Mesendoderm (in vitro differentiated cells): ENCODE results near the gene EXOC5.
"Not testable (repeated sequence)": the region's sequence is repeated elsewhere in the genome, so short reads cannot be mapped to it uniquely, and the experiment has no call there.

Source experiments
- DNase-seq: peaks from one replicate; pipeline ENCODE4 v3.0.0; 2013
- H2AK5ac ChIP-seq: 2 replicates; pipeline ENCODE4 v1.6.1; 2013; ENCODE audit warnings: low read length, inconsistent platforms
- H2BK120ac ChIP-seq: 2 replicates; pipeline ENCODE4 v1.6.1; 2013; ENCODE audit warnings: low read depth, mild to moderate bottlenecking, low read length, moderate library complexity, mixed read lengths
- H2BK15ac ChIP-seq: replicated peaks from 2 replicates; pipeline ENCODE4 v1.6.1; 2013; ENCODE audit warnings: low read depth, mild to moderate bottlenecking, moderate library complexity
- H2BK5ac ChIP-seq: 2 replicates; pipeline ENCODE4 v1.6.1; 2013; ENCODE audit warnings: low read length, inconsistent platforms
- H3K18ac ChIP-seq: 2 replicates; pipeline ENCODE4 v1.6.1; 2013; ENCODE audit warnings: mild to moderate bottlenecking, low read length, mixed read lengths
- H3K23ac ChIP-seq: one replicate; pipeline ENCODE4 v1.6.1; 2013; ENCODE audit warnings: low read length
- H3K27ac ChIP-seq: 2 replicates; pipeline ENCODE4 v1.5.1; 2013; ENCODE audit warnings: low read depth, mild to moderate bottlenecking, inconsistent platforms, low read length, moderate library complexity
- H3K27me3 ChIP-seq: 2 replicates; pipeline ENCODE4 v1.6.1; 2013; ENCODE audit warnings: low read length, control low read depth, mild to moderate bottlenecking, inconsistent platforms; ENCODE audit not compliant: insufficient read depth, poor library complexity
- H3K36me3 ChIP-seq: 2 replicates; pipeline ENCODE4 v1.6.1; 2013; ENCODE audit warnings: low read length, inconsistent platforms; ENCODE audit not compliant: control insufficient read depth, insufficient read depth
- H3K4ac ChIP-seq: one replicate; pipeline ENCODE4 v1.6.1; 2013; ENCODE audit warnings: low read depth, mild to moderate bottlenecking, low read length, moderate library complexity
- H3K4me1 ChIP-seq: 2 replicates; pipeline ENCODE4 v1.6.1; 2013; ENCODE audit warnings: low read depth, low read length, inconsistent platforms; ENCODE audit not compliant: control insufficient read depth
- H3K4me2 ChIP-seq: 2 replicates; pipeline ENCODE4 v1.6.1; 2013; ENCODE audit warnings: low read length
- H3K4me3 ChIP-seq: 2 replicates; pipeline ENCODE4 v1.5.1; 2013; ENCODE audit warnings: mild to moderate bottlenecking, low read length
- H3K56ac ChIP-seq: one replicate; pipeline ENCODE4 v1.6.1; 2013; ENCODE audit warnings: low read length
- H3K79me1 ChIP-seq: 2 replicates; pipeline ENCODE4 v1.6.1; 2013; ENCODE audit warnings: low read length, inconsistent platforms
- H3K79me2 ChIP-seq: 2 replicates; pipeline ENCODE4 v1.6.1; 2013; ENCODE audit warnings: mild to moderate bottlenecking, low read length; ENCODE audit not compliant: control insufficient read depth, insufficient read depth
- H3K9ac ChIP-seq: 2 replicates; pipeline ENCODE4 v1.6.1; 2013; ENCODE audit warnings: low read length, inconsistent platforms
- H4K5ac ChIP-seq: one replicate; pipeline ENCODE4 v1.6.1; 2013; ENCODE audit warnings: low read length
- H4K8ac ChIP-seq: one replicate; pipeline ENCODE4 v1.6.1; 2013; ENCODE audit warnings: low read depth, mild to moderate bottlenecking, control low read depth, low read length, moderate library complexity
- WGBS: extraction: QIAGEN DNeasy Blood & Tissue Kit; methylation state at CpG from one replicate; pipeline ENCODE4 v1.1.7; 2013; ENCODE audit warnings: low lambda C conversion rate, missing lambda C conversion rate; ENCODE audit not compliant: insufficient coverage; ENCODE audit errors: extremely low coverage; 5-methylcytosine and 5-hydroxymethylcytosine counted together

Gene EXOC5

GRCh38 chr14:57227083-57227482 is 41.6 kb downstream of the EXOC5 start:
- Histone ChIP-seq H3K18ac (no peak overlapping the region), H3K56ac (no peak overlapping the region), H2BK120ac (no peak overlapping the region), H3K79me2 (no peaks in the 10 kb centered on the region), H3K4me3 (no peak overlapping the region), H3K27ac (no peak overlapping the region), H3K27me3 (no peaks in the 10 kb centered on the region), H3K23ac (no peak overlapping the region), H3K36me3 (no peaks in the 10 kb centered on the region), H3K4ac (no peak overlapping the region), H3K4me2 (no peak overlapping the region), H2AK5ac (no peak overlapping the region), H2BK15ac (no peak overlapping the region), H3K9ac (no peak overlapping the region), H3K4me1 (no peaks in the 10 kb centered on the region), H4K5ac (no peak overlapping the region), H2BK5ac (no peak overlapping the region), H4K8ac (no peak overlapping the region), H3K79me1 (no peaks in the 10 kb centered on the region)
- DNase-seq: no peak
- no CpG with 5 or more reads among the region's 2 CpGs for WGBS

DNA sequence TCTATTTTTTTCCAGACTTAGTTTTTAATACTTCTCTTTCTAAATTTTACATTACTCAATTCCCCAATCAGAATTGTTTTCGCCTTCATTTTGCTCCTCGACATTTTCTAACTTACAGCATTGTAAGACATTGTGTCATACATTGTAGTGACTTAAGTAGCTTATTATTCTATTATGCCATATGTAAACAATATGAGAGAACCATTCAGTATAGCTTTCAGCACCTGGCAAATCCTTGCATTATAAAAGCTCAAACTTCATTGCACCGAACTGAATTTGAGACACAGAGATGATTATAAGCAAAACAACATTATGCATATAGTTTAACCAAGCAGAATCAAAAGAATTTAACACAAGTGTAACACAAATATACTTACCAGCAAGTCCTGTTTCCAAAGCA is 46.8 kb downstream of the EXOC5 start:
- Histone ChIP-seq H3K4me1 (no peaks in the 10 kb centered on the region), H3K79me2 (no peaks in the 10 kb centered on the region), H2BK5ac (no peak overlapping the region), H2BK15ac (no peak overlapping the region), H3K27ac (no peak overlapping the region), H2BK120ac (no peak overlapping the region), H4K5ac (no peak overlapping the region), H3K18ac (no peak overlapping the region), H2AK5ac (no peak overlapping the region), H4K8ac (no peak overlapping the region), H3K56ac (no peak overlapping the region), H3K23ac (no peak overlapping the region), H3K4me2 (no peak overlapping the region), H3K4ac (no peak overlapping the region), H3K36me3 (no peaks in the 10 kb centered on the region), H3K79me1 (no peaks in the 10 kb centered on the region), H3K27me3 (no peaks in the 10 kb centered on the region), H3K9ac (no peak overlapping the region), H3K4me3 (no peak overlapping the region)
- WGBS: 100% methylated on average over 2 of the region's 3 CpGs
- no peak for DNase-seq

DNA sequence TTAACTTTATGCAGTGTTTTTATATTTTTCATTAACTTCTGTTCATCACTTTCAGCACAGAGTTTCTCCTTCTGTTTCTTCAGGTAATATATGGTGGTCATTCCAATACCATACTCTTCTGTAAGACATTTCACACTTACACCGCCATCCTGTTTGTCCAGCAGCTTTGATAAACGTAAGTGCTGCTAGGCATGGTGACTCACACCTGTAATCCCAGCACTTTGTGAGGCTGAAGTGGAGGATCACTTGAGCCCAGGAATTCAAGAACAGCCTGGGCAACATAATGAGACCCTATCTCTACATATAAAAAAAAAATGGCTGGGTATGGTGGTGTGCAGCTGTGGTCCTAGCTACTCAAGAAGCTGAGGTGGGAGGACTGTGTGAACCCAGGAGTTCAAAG is 55.8 kb downstream of the EXOC5 start:
- no peak overlapping the region for H3K9ac ChIP-seq
- no peak overlapping the region for H2AK5ac ChIP-seq
- H3K79me2 ChIP-seq: no peaks in the 10 kb centered on the region
- no peak overlapping the region for H3K18ac ChIP-seq
- no peak overlapping the region for H2BK120ac ChIP-seq
- no CpG with 5 or more reads among the region's 2 CpGs for WGBS
- H3K4me3 ChIP-seq: no peak overlapping the region
- DNase-seq: no peak
- H3K27me3 ChIP-seq: no peaks in the 10 kb centered on the region
- H4K8ac ChIP-seq: no peak overlapping the region
- H3K23ac ChIP-seq: no peak overlapping the region
- no peak overlapping the region for H3K27ac ChIP-seq
- H3K56ac ChIP-seq: no peak overlapping the region
- no peak overlapping the region for H2BK15ac ChIP-seq
- H2BK5ac ChIP-seq: no peak overlapping the region
- no peaks in the 10 kb centered on the region for H3K4me1 ChIP-seq
- H3K36me3 ChIP-seq: no peaks in the 10 kb centered on the region
- no peaks in the 10 kb centered on the region for H3K79me1 ChIP-seq
- no peak overlapping the region for H4K5ac ChIP-seq
- no peak overlapping the region for H3K4me2 ChIP-seq
- no peak overlapping the region for H3K4ac ChIP-seq

GRCh38 chr14:57209561-57209960 is 59.1 kb downstream of the EXOC5 start:
- WGBS: no CpG with 5 or more reads among the region's 4 CpGs
- no peak overlapping the region for H2AK5ac ChIP-seq
- H4K8ac ChIP-seq: no peak overlapping the region

DNA sequence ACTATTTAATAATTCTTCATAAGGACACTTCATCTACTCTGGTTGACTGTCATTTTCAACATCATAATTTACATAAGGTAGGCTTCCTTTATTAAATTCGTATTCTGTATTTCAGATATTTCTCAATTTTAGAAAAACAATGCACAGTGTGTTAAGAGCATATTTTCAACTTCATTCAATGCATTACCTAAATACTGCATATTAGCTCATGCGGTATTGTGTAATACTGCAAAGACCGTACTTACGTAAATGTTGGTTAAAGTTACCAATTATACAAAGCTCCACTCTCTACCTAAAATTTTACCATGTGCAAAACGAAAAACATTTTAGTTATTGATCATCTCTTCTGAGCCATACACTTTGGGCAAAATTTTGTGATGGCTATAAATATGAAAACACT is 62.8 kb downstream of the EXOC5 start:
- no peaks in the 10 kb centered on the region for H3K4me1 ChIP-seq
- H2BK15ac ChIP-seq: no peak overlapping the region
- H3K79me2 ChIP-seq: no peaks in the 10 kb centered on the region
- DNase-seq: no peak
- no peak overlapping the region for H4K8ac ChIP-seq
- no peak overlapping the region for H3K4me2 ChIP-seq
- H3K4me3 ChIP-seq: no peak overlapping the region
- no peaks in the 10 kb centered on the region for H3K79me1 ChIP-seq
- WGBS: no CpG with 5 or more reads among the region's 5 CpGs
- H3K18ac ChIP-seq: no peak overlapping the region
- no peak overlapping the region for H2BK120ac ChIP-seq
- no peak overlapping the region for H3K56ac ChIP-seq
- H3K36me3 ChIP-seq: no peaks in the 10 kb centered on the region
- H4K5ac ChIP-seq: no peak overlapping the region
- no peak overlapping the region for H2BK5ac ChIP-seq
- H3K9ac ChIP-seq: no peak overlapping the region
- H3K4ac ChIP-seq: no peak overlapping the region
- no peak overlapping the region for H3K23ac ChIP-seq
- no peak overlapping the region for H3K27ac ChIP-seq
- no peak overlapping the region for H2AK5ac ChIP-seq
- no peaks in the 10 kb centered on the region for H3K27me3 ChIP-seq

More at GRCh38 chr14:57209561-57209960, 59.1 kb downstream of the EXOC5 start:
- H3K4me3 ChIP-seq: no peak overlapping the region
- no peaks in the 10 kb centered on the region for H3K79me1 ChIP-seq
- no peaks in the 10 kb centered on the region for H3K79me2 ChIP-seq
- H3K9ac ChIP-seq: no peak overlapping the region
- H2BK15ac ChIP-seq: no peak overlapping the region
- no peak overlapping the region for H2BK120ac ChIP-seq
- H3K36me3 ChIP-seq: no peaks in the 10 kb centered on the region
- H3K23ac ChIP-seq: no peak overlapping the region
- DNase-seq: no peak
- no peaks in the 10 kb centered on the region for H3K27me3 ChIP-seq
- no peak overlapping the region for H3K27ac ChIP-seq
- no peak overlapping the region for H3K4ac ChIP-seq
- no peak overlapping the region for H3K4me2 ChIP-seq
- H3K56ac ChIP-seq: no peak overlapping the region
- H3K18ac ChIP-seq: no peak overlapping the region
- H3K4me1 ChIP-seq: no peaks in the 10 kb centered on the region
- H2BK5ac ChIP-seq: no peak overlapping the region
- no peak overlapping the region for H4K5ac ChIP-seq

GRCh38 chr14:57202672-57203071 is 66.0 kb downstream of the EXOC5 start:
- not testable (repeated sequence) for H2BK120ac ChIP-seq

More at GRCh38 chr14:57202672-57203071, 66.0 kb downstream of the EXOC5 start:
- H3K4me3 ChIP-seq, H3K4ac ChIP-seq, H3K79me1 ChIP-seq, H2AK5ac ChIP-seq, H2BK5ac ChIP-seq, H3K36me3 ChIP-seq, H3K4me2 ChIP-seq, H4K8ac ChIP-seq, H3K4me1 ChIP-seq, DNase-seq, H3K56ac ChIP-seq, H2BK15ac ChIP-seq, H4K5ac ChIP-seq, H3K27ac ChIP-seq, H3K9ac ChIP-seq, H3K18ac ChIP-seq, H3K23ac ChIP-seq, H3K27me3 ChIP-seq, H3K79me2 ChIP-seq: not testable (repeated sequence)
